WTC11 (cell line): ENCODE measurements around the gene KIFC3.

Experiments used
- ATF3 ChIP-seq: sonication (generic); formaldehyde crosslinking; conservative IDR thresholded peaks from 2 replicates; pipeline ENCODE4 v1.8.1; 2022; ENCODE audit warnings: mild to moderate bottlenecking, missing genetic modification reagents
- CREB1 ChIP-seq: sonication (generic); formaldehyde crosslinking; IDR thresholded peaks from 2 replicates; pipeline ENCODE4 v1.8.0; 2023; ENCODE audit warnings: mild to moderate bottlenecking, missing genetic modification reagents
- CTCF ChIP-seq: fragments of 200-600 bp; IDR thresholded peaks from 2 replicates; pipeline ENCODE4 v1.8.0; 2022; ENCODE audit warnings: antibody characterized with exemption
- E2F4 ChIP-seq: sonication (generic); formaldehyde crosslinking; IDR thresholded peaks from 2 replicates; pipeline ENCODE4 v1.8.1; 2022; ENCODE audit warnings: low read depth, mild to moderate bottlenecking, moderate library complexity, missing genetic modification reagents, borderline replicate concordance
- E2F5 ChIP-seq: sonication (generic); formaldehyde crosslinking; IDR thresholded peaks from 2 replicates; pipeline ENCODE4 v1.8.1; 2022; ENCODE audit warnings: mild to moderate bottlenecking, moderate library complexity, missing genetic modification reagents
- ELF4 ChIP-seq: sonication (generic); formaldehyde crosslinking; IDR thresholded peaks from 2 replicates; pipeline ENCODE4 v1.8.1; 2022; ENCODE audit warnings: low read depth, mild to moderate bottlenecking, moderate library complexity, missing genetic modification reagents
- ESRRA ChIP-seq: sonication (generic); formaldehyde crosslinking; IDR thresholded peaks from 2 replicates; pipeline ENCODE4 v1.8.1; 2022; ENCODE audit warnings: mild to moderate bottlenecking, missing genetic modification reagents, borderline replicate concordance
- NFATC4 ChIP-seq: fragments of 250-450 bp; sonication (Bioruptor Pico); IDR thresholded peaks from 2 replicates; pipeline ENCODE4 v1.9.0; 2021; ENCODE audit warnings: mild to moderate bottlenecking
- NR2C2 ChIP-seq: sonication (generic); formaldehyde crosslinking; IDR thresholded peaks from 2 replicates; pipeline ENCODE4 v1.8.0; 2022; ENCODE audit warnings: mild to moderate bottlenecking, missing genetic modification reagents
- SMAD4 ChIP-seq: sonication (generic); formaldehyde crosslinking; IDR thresholded peaks from 2 replicates; pipeline ENCODE4 v1.8.0; 2022; ENCODE audit warnings: mild to moderate bottlenecking, missing genetic modification reagents
- SP1 ChIP-seq: sonication (generic); formaldehyde crosslinking; conservative IDR thresholded peaks from 2 replicates; pipeline ENCODE4 v1.8.1; 2022; ENCODE audit warnings: missing genetic modification reagents
- ZNF138 ChIP-seq: sonication (generic); formaldehyde crosslinking; conservative IDR thresholded peaks from 2 replicates; pipeline ENCODE4 v1.8.1; 2022; ENCODE audit warnings: mild to moderate bottlenecking, moderate library complexity, missing genetic modification reagents
- ZNF425 ChIP-seq: fragments of 250-450 bp; sonication (Bioruptor Pico); conservative IDR thresholded peaks from 2 replicates; pipeline ENCODE4 v1.9.0; 2021; ENCODE audit warnings: mild to moderate bottlenecking
- ZSCAN18 ChIP-seq: fragments of 250-450 bp; sonication (Bioruptor Pico); IDR thresholded peaks from 2 replicates; pipeline ENCODE4 v2.1.2; 2022; ENCODE audit warnings: mild to moderate bottlenecking, moderate library complexity

GRCh38 chr16:57722651-57723050, 79.6 kb downstream of the KIFC3 start:
- no peak for TF ChIP-seq CTCF
- no peak for TF ChIP-seq ZSCAN18 (CRISPR knock-in tag)
- TF ChIP-seq SP1 (CRISPR knock-in tag), result no peak
- no peak for TF ChIP-seq CREB1 (CRISPR knock-in tag)
- no peak for TF ChIP-seq SMAD4 (CRISPR knock-in tag)
- no peak for TF ChIP-seq ESRRA (CRISPR knock-in tag)
- TF ChIP-seq ELF4, result no peak
- TF ChIP-seq ZNF138 (CRISPR knock-in tag), result no peak
- TF ChIP-seq ATF3 (CRISPR knock-in tag), result no peak
- TF ChIP-seq ZNF425 (CRISPR knock-in tag), result no peak
- no peak for TF ChIP-seq NFATC4
- no peak for TF ChIP-seq NR2C2
- TF ChIP-seq E2F4 (CRISPR knock-in tag), result no peak
- no peak for TF ChIP-seq E2F5 (CRISPR knock-in tag)
